GM12875 (cell line): ENCODE measurements around the gene ALDOC.

Experiments
- H3K4me3 ChIP-seq: one replicate; pipeline ENCODE4 v1.5.1; 2011; ENCODE audit warnings: low read depth, low read length, control low read depth
- CTCF ChIP-seq: IDR thresholded peaks from 2 replicates; pipeline ENCODE4 v1.5.1; 2011; ENCODE audit warnings: low read depth, mild to moderate bottlenecking, control low read depth, inconsistent platforms, low read length, moderate library complexity, borderline replicate concordance; ENCODE audit not compliant: insufficient read depth

The ALDOC gene

DNA sequence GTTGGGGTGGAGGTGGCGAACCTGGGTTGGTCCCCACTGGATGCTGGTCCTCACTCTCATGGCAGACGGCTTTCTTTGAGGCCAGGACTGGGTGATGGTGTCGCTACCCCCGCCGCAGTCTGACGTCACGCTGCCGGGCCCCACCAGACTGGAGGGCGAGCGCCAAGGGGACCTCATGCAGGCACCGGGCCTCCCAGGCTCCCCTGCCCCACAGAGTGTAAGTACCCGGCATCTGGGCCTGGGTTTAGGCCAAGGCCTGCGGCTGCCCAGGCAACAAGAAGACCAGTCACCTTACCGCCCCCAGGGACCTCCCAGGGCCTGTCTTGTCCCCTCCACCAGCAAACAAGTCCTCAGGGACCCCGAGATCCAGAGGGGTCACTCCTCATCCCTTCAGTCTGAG is 52.8 kb downstream of the ALDOC start:
- H3K4me3 ChIP-seq, result no peak overlapping the region
- no peak for TF ChIP-seq CTCF

DNA sequence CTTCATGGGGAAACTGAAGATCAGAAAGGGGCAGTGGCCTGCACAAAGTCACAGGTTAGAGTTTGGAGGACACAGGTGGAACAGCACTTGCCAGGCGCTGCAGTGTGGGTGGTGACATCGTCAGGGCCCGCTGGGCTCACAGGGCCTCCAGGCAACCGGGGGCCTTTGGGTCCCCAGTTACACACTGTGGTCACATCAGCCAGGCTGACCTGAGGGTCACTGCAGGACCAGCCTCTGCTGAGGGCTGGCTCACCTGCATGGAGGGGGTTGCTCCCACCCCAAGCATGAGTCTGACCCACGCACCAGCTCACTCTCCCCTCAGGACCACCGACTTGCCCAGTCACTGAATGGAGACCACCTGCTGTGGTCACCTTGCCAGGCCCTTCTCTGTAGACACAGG is 53.5 kb downstream of the ALDOC start:
- no peak for TF ChIP-seq CTCF
- H3K4me3 ChIP-seq, result no peak overlapping the region
